ENCODE results near the gene ATP6V0E2. TPM values are rescaled to one million over a fixed set of nuclear protein-coding genes. Genes with fewer than 3 reads are reported as not detected.
A peak's percentile ranks its signal among the peaks of the same experiment; 100 is the strongest.

Gene ATP6V0E2
- total RNA-seq, 3 donors from 2014 or later = 12.7 to 23.7 (median 20.9) TPM

DNA sequence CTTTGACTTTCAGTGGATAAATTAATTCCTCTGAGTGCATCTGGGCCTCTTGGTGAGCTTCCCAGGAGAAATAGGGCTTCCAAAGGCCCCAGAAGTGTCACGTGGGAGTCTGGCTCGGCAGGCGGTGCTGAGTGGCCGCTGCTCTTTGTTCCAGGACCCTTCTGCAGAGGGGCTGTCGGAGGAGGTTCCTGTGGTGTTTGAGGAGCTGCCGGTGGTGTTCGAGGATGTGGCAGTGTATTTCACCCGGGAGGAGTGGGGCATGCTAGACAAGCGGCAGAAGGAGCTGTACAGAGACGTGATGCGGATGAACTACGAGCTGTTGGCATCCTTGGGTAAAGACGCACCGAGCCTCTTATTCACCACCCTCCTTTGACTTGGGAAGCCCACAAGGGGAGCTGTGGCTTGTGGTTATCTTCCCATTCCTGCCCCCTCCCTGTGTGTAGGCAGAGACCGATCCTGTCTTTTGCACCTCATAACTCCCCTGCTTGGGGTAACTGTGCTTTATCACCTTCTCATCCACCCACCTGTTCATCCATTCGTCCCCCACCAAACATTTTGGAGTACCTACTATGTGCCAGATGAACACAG, 23.7 kb upstream of the ATP6V0E2 start:
- H3K4me1 ChIP-seq (ENCODE audit: low read depth) = no peaks in the 10 kb centered on the region
- no peak overlapping the region for H3K4me3 ChIP-seq
- DNase-seq = peak in 1 of 3 donors; percentile 25
- H3K9me3 ChIP-seq = no peaks in the 10 kb centered on the region
- intact Hi-C loops (cut with DNase I, micrococcal nuclease) = no loop called here
- ATAC-seq = no peak
- no peak for TF ChIP-seq CTCF (IDR thresholded peaks at IDR 0.05)
- H3K36me3 ChIP-seq (ENCODE audit: low read depth) = no peaks in the 10 kb centered on the region

- no peaks in the 10 kb centered on the region for H3K4me1 ChIP-seq (ENCODE audit: low read depth)
- DNase-seq (no peak), ATAC-seq (no peak)
- no peaks in the 10 kb centered on the region for H3K9me3 ChIP-seq
- H3K4me3 ChIP-seq = no peak overlapping the region
- no peak for TF ChIP-seq CTCF (IDR thresholded peaks at IDR 0.05)
- no peaks in the 10 kb centered on the region for H3K36me3 ChIP-seq (ENCODE audit: low read depth)
- intact Hi-C loops (cut with DNase I, micrococcal nuclease) = no loop called here
Measured at GRCh38 chr7:149850716-149851115, 23.1 kb upstream of the ATP6V0E2 start.

- no peak for DNase-seq
- H3K36me3 ChIP-seq (ENCODE audit: low read depth) = no peaks in the 10 kb centered on the region
- no peaks in the 10 kb centered on the region for H3K4me1 ChIP-seq (ENCODE audit: low read depth)
- TF ChIP-seq CTCF (IDR thresholded peaks at IDR 0.05) = no peak
- H3K4me3 ChIP-seq = no peak overlapping the region
- H3K9me3 ChIP-seq = no peaks in the 10 kb centered on the region
- intact Hi-C loops (cut with DNase I, micrococcal nuclease) = no loop called here
- no peak for ATAC-seq
Measured at GRCh38 chr7:149851449-149851848, 22.3 kb upstream of the ATP6V0E2 start.

- H3K4me3 ChIP-seq = no peak overlapping the region
- H3K9me3 ChIP-seq = no peaks in the 10 kb centered on the region
- no peak for TF ChIP-seq CTCF (IDR thresholded peaks at IDR 0.05)
- ATAC-seq = no peak
- no peak for DNase-seq
- no peaks in the 10 kb centered on the region for H3K36me3 ChIP-seq (ENCODE audit: low read depth)
- no peaks in the 10 kb centered on the region for H3K4me1 ChIP-seq (ENCODE audit: low read depth)
- intact Hi-C loops (cut with DNase I, micrococcal nuclease) = no loop called here
Measured at GRCh38 chr7:149853157-149853556, 20.6 kb upstream of the ATP6V0E2 start.

- peak; percentile 72 to 81 (median 74) for DNase-seq
- no peak for TF ChIP-seq CTCF (IDR thresholded peaks at IDR 0.05)
- no peaks in the 10 kb centered on the region for H3K36me3 ChIP-seq (ENCODE audit: low read depth)
- peak; percentile 90 for ATAC-seq
- H3K4me1 ChIP-seq (ENCODE audit: low read depth) = no peaks in the 10 kb centered on the region
- no peaks in the 10 kb centered on the region for H3K9me3 ChIP-seq
- no peak overlapping the region for H3K4me3 ChIP-seq
- intact Hi-C loops (cut with DNase I, micrococcal nuclease) = no loop called here
Measured at GRCh38 chr7:149854611-149855360, 19.0 kb upstream of the ATP6V0E2 start.
